Lower lobe of right lung (tissue), 2 donors: ENCODE measurements around the gene BCL10. TPM values are rescaled to one million over a fixed set of nuclear protein-coding genes. Genes with fewer than 3 reads are reported as not detected.
A peak's percentile ranks its signal among the peaks of the same experiment; 100 is the strongest.
"Not testable (repeated sequence)": the region's sequence is repeated elsewhere in the genome, so short reads cannot be mapped to it uniquely, and the experiment has no call there.

Experiments used
- ATAC-seq, 2 donors: fragments of 200-7000 bp; cut with Tn5 transposase; one replicate each; pipeline ENCODE4 v1.9.1; 2020 to 2022; ENCODE audit warnings: mild to moderate bottlenecking in 2 of 2, moderate library complexity in 2 of 2
- DNase-seq: peaks from one replicate; pipeline ENCODE4 v3.0.0-alpha.2; 2020
- H3K27ac ChIP-seq: fragments of 200-600 bp; one replicate; pipeline ENCODE4 v1.8.0; 2022
- H3K27me3 ChIP-seq: fragments of 200-600 bp; one replicate; pipeline ENCODE4 v1.8.0; 2022; ENCODE audit warnings: low read depth
- H3K36me3 ChIP-seq: fragments of 200-600 bp; one replicate; pipeline ENCODE4 v1.8.0; 2022; ENCODE audit warnings: mild to moderate bottlenecking
- H3K4me1 ChIP-seq: fragments of 200-600 bp; one replicate; pipeline ENCODE4 v1.8.0; 2022
- H3K4me3 ChIP-seq: fragments of 200-600 bp; one replicate; pipeline ENCODE4 v1.8.0; 2022; ENCODE audit warnings: mild to moderate bottlenecking
- H3K9me3 ChIP-seq: fragments of 200-600 bp; one replicate; pipeline ENCODE4 v1.8.0; 2022
- intact Hi-C: fragments of 100-400 bp; cut with DNase I; formaldehyde crosslinking; loops from one replicate; pipeline ENCODE4 v1.11.0; 2022
- total RNA-seq: library from RNA; stranded (reverse); fragmentation: NEBNext Ultra II Directional; extraction: Animal tissue kit (Norgen Biotek cat#: 25700); gene quantifications from one replicate; pipeline ENCODE4 v1.2.1, GENCODE V29; 2021
- TF ChIP-seq, protein P1 (sequence below): fragments of 200-600 bp; IDR thresholded peaks from one replicate; pipeline ENCODE4 v1.8.0; 2022; ENCODE audit warnings: antibody characterized with exemption, mild to moderate bottlenecking
- donor health status: DM: no; HTN: yes; CAD: no; lungs with severe emphysema.

Gene BCL10
- total RNA-seq, 1 donor from 2014 or later = 27.4 TPM

GRCh38 chr1:85259118-85259911 is 17.1 kb downstream of the BCL10 start, which contains the start of gene C1orf52:
TSS of gene C1orf52 (minus strand) at chr1:85259662. CDS start at chr1:85259633, 29 bp downstream.
- TF ChIP-seq, protein P1, sequence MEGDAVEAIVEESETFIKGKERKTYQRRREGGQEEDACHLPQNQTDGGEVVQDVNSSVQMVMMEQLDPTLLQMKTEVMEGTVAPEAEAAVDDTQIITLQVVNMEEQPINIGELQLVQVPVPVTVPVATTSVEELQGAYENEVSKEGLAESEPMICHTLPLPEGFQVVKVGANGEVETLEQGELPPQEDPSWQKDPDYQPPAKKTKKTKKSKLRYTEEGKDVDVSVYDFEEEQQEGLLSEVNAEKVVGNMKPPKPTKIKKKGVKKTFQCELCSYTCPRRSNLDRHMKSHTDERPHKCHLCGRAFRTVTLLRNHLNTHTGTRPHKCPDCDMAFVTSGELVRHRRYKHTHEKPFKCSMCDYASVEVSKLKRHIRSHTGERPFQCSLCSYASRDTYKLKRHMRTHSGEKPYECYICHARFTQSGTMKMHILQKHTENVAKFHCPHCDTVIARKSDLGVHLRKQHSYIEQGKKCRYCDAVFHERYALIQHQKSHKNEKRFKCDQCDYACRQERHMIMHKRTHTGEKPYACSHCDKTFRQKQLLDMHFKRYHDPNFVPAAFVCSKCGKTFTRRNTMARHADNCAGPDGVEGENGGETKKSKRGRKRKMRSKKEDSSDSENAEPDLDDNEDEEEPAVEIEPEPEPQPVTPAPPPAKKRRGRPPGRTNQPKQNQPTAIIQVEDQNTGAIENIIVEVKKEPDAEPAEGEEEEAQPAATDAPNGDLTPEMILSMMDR = peak; percentile 100
- intact Hi-C loops = loop anchor here (10.0 kb wide), 2 partner anchors 145 to 315 kb away; no protein-coding TSS in a partner anchor
- Histone ChIP-seq H3K4me1 (peaks cover 38% of the 10 kb centered on the region), H3K4me3 (peak within 1 kb of the TSS; percentile 97), H3K27ac (peak within 1 kb of the TSS; percentile 89), H3K36me3 (peaks cover 30% of the 10 kb centered on the region), H3K9me3 (no peaks in the 10 kb centered on the region), H3K27me3 (no peaks in the 10 kb centered on the region)
- DNase-seq (peak; percentile 96), ATAC-seq (peak; percentile 98 to 99)

DNA sequence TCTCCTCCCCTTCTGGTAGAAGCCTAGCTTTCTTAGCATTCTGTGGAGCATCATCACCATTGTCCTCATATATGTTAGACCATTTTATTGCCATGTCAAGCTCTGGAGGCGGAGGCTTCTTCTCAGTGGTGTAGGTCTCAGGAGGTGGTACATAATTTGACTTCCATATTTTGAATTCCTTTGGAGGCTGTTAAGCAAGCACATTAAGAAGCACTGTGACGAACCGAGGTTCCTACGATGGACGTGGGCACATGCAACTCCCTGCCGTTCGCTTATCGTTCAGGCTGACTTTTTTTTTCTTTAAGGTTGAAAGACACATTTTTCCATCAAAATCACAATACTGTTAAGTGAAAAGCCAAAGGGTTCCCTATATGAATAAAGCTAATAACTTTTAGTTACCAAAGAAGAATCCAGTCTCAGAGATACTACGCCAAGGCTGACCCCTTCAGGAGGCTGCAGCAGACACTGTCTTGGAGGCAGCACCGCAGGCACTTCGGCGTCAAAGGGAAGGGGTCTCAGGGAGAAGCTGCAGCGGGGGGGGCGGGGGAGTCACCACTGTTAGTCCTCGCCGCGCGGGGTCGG is 17.8 kb downstream of the BCL10 start:
- ATAC-seq (peak in 1 of 2 donors; percentile 34), DNase-seq (no peak)
- H3K4me1 ChIP-seq = peaks cover 43% of the 10 kb centered on the region
- H3K27me3 ChIP-seq = no peaks in the 10 kb centered on the region
- peaks cover 37% of the 10 kb centered on the region for H3K36me3 ChIP-seq
- H3K4me3 ChIP-seq = peak overlapping the region; percentile 97
- TF ChIP-seq, protein P1 = no peak
- no peaks in the 10 kb centered on the region for H3K9me3 ChIP-seq
- intact Hi-C loops = loop anchor here (10.0 kb wide), 2 partner anchors 144 to 314 kb away; no protein-coding TSS in a partner anchor
- peak overlapping the region; percentile 89 for H3K27ac ChIP-seq

DNA sequence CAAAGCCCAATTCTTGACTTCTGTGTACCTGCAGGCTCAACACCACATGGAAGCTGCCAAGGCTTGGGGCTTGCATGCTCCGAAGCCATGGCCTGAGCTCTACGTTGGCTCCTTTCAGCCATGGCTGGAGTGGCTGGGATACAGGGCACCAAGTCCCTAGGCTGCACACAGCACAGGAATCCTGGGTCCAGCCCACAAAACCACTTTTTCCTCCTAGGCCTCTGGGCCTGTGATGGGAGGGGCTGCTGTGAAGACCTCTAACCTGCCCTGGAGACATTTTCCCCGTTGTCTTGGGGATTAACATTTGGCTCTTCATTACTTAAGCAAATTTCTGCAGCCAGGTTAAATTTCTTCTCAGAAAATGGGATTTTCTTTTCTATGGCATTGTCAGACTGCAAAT is 27.4 kb downstream of the BCL10 start:
- H3K36me3 ChIP-seq = peaks cover 29% of the 10 kb centered on the region
- H3K27me3 ChIP-seq, ATAC-seq, intact Hi-C loops, H3K27ac ChIP-seq, H3K4me3 ChIP-seq, H3K9me3 ChIP-seq, DNase-seq, H3K4me1 ChIP-seq: not testable (repeated sequence)

DNA sequence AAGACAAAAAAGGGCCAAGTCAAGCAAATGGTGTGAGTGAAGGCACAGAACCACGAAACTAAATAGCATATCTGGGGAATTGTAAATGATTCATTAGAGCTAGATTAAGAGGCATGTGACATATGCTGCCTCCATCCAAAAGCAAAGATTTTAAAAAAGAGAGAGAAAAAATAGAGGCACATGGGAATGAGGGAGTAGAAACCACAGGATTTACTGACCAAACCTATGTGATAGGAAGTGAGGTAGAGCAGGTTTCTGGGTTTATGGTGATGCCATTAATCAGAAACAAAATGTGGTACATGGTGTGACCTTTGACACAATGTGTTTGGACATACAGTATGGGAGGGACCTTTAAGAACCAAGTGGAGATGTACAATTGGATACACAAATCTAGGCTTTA is 30.5 kb downstream of the BCL10 start:
- Histone ChIP-seq H3K36me3 (no peaks in the 10 kb centered on the region), H3K4me1 (peaks cover 7% of the 10 kb centered on the region), H3K4me3 (no peak overlapping the region), H3K27ac (no peak overlapping the region), H3K9me3 (no peaks in the 10 kb centered on the region), H3K27me3 (no peaks in the 10 kb centered on the region)
- DNase-seq (no peak), ATAC-seq (no peak)
- TF ChIP-seq, protein P1 = no peak
- intact Hi-C loops = no loop called here

- no peaks in the 10 kb centered on the region for H3K27me3 ChIP-seq
- TF ChIP-seq, protein P1 = no peak
- no peak overlapping the region for H3K27ac ChIP-seq
- peaks cover 11% of the 10 kb centered on the region for H3K4me1 ChIP-seq
- ATAC-seq (peak in 1 of 2 donors; percentile 23), DNase-seq (no peak)
- H3K36me3 ChIP-seq = no peaks in the 10 kb centered on the region
- intact Hi-C loops = no loop called here
- no peaks in the 10 kb centered on the region for H3K9me3 ChIP-seq
- no peak overlapping the region for H3K4me3 ChIP-seq
Observed at GRCh38 chr1:85245456-85245855, 31.0 kb downstream of the BCL10 start.
